Fibroblast of lung (primary cell): ENCODE data around the gene PELO. TPM values are rescaled to one million over a fixed set of nuclear protein-coding genes. Genes with fewer than 3 reads are reported as not detected.
"Not testable (repeated sequence)": the region's sequence is repeated elsewhere in the genome, so short reads cannot be mapped to it uniquely, and the experiment has no call there.

Source experiments
- DNase-seq, 2 donors: peaks; one replicate each; pipeline versions ENCODE4 v3.0.0 to v3.0.0-alpha.2; 2010; ENCODE audit warnings: low read depth in 2 of 2
- H2AFZ ChIP-seq: 2 replicates; pipeline ENCODE4 v1.5.1; 2012; ENCODE audit warnings: low read length, control low read depth, inconsistent platforms
- H3K27ac ChIP-seq: 2 replicates; pipeline ENCODE4 v1.5.1; 2011; ENCODE audit warnings: low read length, control low read depth; ENCODE audit not compliant: insufficient read depth
- H3K27me3 ChIP-seq: 2 replicates; pipeline ENCODE4 v1.5.1; 2011; ENCODE audit warnings: mild to moderate bottlenecking, low read length; ENCODE audit not compliant: control insufficient read depth, insufficient read depth
- H3K36me3 ChIP-seq: 2 replicates; pipeline ENCODE4 v1.5.1; 2011; ENCODE audit warnings: low read length; ENCODE audit not compliant: control insufficient read depth, insufficient read depth
- H3K4me1 ChIP-seq: 2 replicates; pipeline ENCODE4 v1.5.1; 2011; ENCODE audit warnings: low read length; ENCODE audit not compliant: control insufficient read depth, insufficient read depth; ENCODE audit errors: extremely low read depth
- H3K4me2 ChIP-seq: 2 replicates; pipeline ENCODE4 v1.5.1; 2011; ENCODE audit warnings: low read length, control low read depth; ENCODE audit not compliant: insufficient read depth; ENCODE audit errors: extremely low read depth
- H3K4me3 ChIP-seq, 4 experiments: fragments of 200-600 bp in 1 of 4; sonication (generic) in 1 of 4; replicated peaks in 1 of 4; 2 replicates each; pipeline ENCODE4 v1.5.1; 2011 to 2016; ENCODE audit warnings: low read length in 4 of 4, low read depth in 3 of 4, mild to moderate bottlenecking in 3 of 4, control low read depth in 2 of 4, inconsistent platforms in 1 of 4, mixed read lengths in 1 of 4; ENCODE audit not compliant: insufficient read depth in 1 of 4; ENCODE audit errors: control extremely low read depth in 1 of 4
- H3K79me2 ChIP-seq: 2 replicates; pipeline ENCODE4 v1.5.1; 2012; ENCODE audit warnings: mild to moderate bottlenecking, low read length, inconsistent platforms; ENCODE audit not compliant: control insufficient read depth, insufficient read depth
- H3K9ac ChIP-seq: 2 replicates; pipeline ENCODE4 v1.5.1; 2011; ENCODE audit warnings: mild to moderate bottlenecking, low read length, control low read depth; ENCODE audit not compliant: insufficient read depth
- H3K9me3 ChIP-seq: 2 replicates; pipeline ENCODE4 v1.5.1; 2012; ENCODE audit warnings: low read depth, low read length; ENCODE audit not compliant: control insufficient read depth, insufficient read depth
- H4K20me1 ChIP-seq: 2 replicates; pipeline ENCODE4 v1.5.1; 2011; ENCODE audit warnings: low read length; ENCODE audit not compliant: control insufficient read depth, insufficient read depth; ENCODE audit errors: extremely low read depth
- EZH2 ChIP-seq: IDR thresholded peaks from 2 replicates; pipeline ENCODE4 v1.5.1; 2012; ENCODE audit warnings: low read length, control low read depth, mild to moderate bottlenecking; ENCODE audit errors: missing control alignments
- polyA plus RNA-seq, 2 donors: library from polyadenylated mRNA; depleted of rRNA in 1 of 2; stranded (reverse) in 1 of 2; unstranded in 1 of 2; fragments of >200 nt; gene quantifications; 2 replicates each; pipeline ENCODE4 v1.2.1, GENCODE V29; 2011 to 2012; ENCODE audit warnings: missing spikeins in 1 of 2
- total RNA-seq: library from RNA; depleted of rRNA; stranded (reverse); fragments of >200 nt; gene quantifications from 2 replicates; pipeline ENCODE4 v1.2.1, GENCODE V29; 2014
- TF ChIP-seq, protein P1 (sequence below), 2 donors: IDR thresholded peaks in 1 of 2; conservative IDR thresholded peaks in 1 of 2; 1 replicate in 1 of 2; 2 replicates in 1 of 2; pipeline ENCODE4 v1.5.1; 2011 to 2012; ENCODE audit warnings: low read length in 2 of 2, control low read depth in 1 of 2, inconsistent platforms in 1 of 2, low read depth in 1 of 2, mild to moderate bottlenecking in 1 of 2

The PELO gene
- total and polyA plus RNA-seq, 2 donors (not counting 1 experiment from before 2014, with no cell fraction given) = 30.5 to 45.2 TPM

DNA sequence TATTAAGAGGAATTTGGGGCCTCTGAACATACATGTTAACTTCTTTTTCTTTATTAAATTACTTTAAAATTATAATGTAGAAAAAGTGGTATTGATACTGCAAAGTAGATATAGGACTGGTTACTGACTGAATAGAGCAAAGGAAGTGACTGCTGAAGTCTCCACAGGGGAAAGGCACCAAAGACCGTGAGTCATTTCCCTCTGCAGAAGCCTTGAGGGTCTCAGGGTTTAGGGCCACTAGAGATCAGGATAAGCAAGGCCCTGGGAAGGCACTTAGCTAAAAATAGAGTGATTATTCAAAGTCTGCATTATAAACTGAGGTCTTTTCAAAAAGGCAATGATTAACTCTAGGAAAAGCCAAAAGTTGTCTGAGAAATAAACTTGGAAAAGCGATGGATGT lies 44.7 kb upstream of the PELO start:
- no peak overlapping the region for H2AFZ ChIP-seq
- no peaks in the 10 kb centered on the region for H3K4me1 ChIP-seq
- no peak overlapping the region for H3K27ac ChIP-seq
- no peaks in the 10 kb centered on the region for H4K20me1 ChIP-seq
- no peaks in the 10 kb centered on the region for H3K36me3 ChIP-seq
- no peaks in the 10 kb centered on the region for H3K9me3 ChIP-seq
- no peak overlapping the region for H3K9ac ChIP-seq
- TF ChIP-seq EZH2 = no peak
- TF ChIP-seq, protein P1, sequence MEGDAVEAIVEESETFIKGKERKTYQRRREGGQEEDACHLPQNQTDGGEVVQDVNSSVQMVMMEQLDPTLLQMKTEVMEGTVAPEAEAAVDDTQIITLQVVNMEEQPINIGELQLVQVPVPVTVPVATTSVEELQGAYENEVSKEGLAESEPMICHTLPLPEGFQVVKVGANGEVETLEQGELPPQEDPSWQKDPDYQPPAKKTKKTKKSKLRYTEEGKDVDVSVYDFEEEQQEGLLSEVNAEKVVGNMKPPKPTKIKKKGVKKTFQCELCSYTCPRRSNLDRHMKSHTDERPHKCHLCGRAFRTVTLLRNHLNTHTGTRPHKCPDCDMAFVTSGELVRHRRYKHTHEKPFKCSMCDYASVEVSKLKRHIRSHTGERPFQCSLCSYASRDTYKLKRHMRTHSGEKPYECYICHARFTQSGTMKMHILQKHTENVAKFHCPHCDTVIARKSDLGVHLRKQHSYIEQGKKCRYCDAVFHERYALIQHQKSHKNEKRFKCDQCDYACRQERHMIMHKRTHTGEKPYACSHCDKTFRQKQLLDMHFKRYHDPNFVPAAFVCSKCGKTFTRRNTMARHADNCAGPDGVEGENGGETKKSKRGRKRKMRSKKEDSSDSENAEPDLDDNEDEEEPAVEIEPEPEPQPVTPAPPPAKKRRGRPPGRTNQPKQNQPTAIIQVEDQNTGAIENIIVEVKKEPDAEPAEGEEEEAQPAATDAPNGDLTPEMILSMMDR (conservative IDR thresholded peaks at IDR 0.05 in 1 of 2, IDR thresholded peaks at IDR 0.05 in 1 of 2; ENCODE audit: low read depth in 1 of 2, low read length in 2 of 2) = no peak
- H3K4me2 ChIP-seq = no peak overlapping the region
- no peaks in the 10 kb centered on the region for H3K79me2 ChIP-seq
- no peak overlapping the region for H3K4me3 ChIP-seq
- no peak for DNase-seq
- no peaks in the 10 kb centered on the region for H3K27me3 ChIP-seq

DNA sequence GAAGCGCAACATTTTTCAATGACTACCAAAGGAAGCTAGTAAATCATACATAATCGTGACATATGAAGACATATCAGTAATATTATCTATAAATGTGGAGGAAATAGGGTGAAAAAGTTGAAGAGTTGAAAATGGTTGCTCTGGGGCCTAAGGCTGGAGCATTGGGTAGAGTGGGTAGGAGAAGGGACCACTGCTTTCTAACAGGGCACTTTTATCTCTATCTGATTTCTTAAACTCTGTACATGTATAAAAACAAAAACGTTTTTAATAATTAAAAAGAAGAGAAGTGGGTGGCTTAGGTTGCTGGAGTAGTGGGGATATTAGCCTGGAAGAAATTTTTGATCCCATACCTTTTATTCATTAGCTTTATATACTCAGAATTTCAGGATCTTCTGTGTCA lies 44.2 kb upstream of the PELO start:
- Histone ChIP-seq H3K9ac (no peak overlapping the region), H3K79me2 (no peaks in the 10 kb centered on the region), H3K36me3 (no peaks in the 10 kb centered on the region), H3K9me3 (no peaks in the 10 kb centered on the region), H3K4me2 (no peak overlapping the region), H3K4me3 (no peak overlapping the region), H4K20me1 (no peaks in the 10 kb centered on the region), H3K27me3 (no peaks in the 10 kb centered on the region), H2AFZ (no peak overlapping the region), H3K4me1 (no peaks in the 10 kb centered on the region), H3K27ac (no peak overlapping the region)
- no peak for DNase-seq
- TF ChIP-seq, protein P1 (conservative IDR thresholded peaks at IDR 0.05 in 1 of 2, IDR thresholded peaks at IDR 0.05 in 1 of 2; ENCODE audit: low read depth in 1 of 2, low read length in 2 of 2) = no peak
- TF ChIP-seq EZH2 = no peak

DNA sequence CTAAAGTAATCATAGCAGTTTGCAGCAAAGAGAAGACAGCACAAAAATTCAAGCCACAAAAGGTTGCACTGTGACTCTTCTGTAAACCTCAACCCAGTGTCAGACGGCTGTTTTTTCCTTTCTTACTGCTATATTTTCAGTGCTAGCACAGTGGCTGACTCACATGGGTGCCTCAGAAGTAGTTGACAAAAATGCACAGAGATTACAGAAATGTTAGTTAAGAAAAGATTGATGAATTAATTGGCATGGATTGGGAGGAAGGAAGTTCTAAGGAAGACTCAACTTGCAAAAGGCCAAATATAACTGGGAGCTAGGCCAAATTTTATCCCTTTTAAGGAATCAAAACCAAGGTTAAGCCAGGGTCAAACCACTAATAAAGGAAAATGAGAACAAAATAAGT lies 43.7 kb upstream of the PELO start:
- no peak for TF ChIP-seq EZH2
- TF ChIP-seq, protein P1 (conservative IDR thresholded peaks at IDR 0.05 in 1 of 2, IDR thresholded peaks at IDR 0.05 in 1 of 2; ENCODE audit: low read depth in 1 of 2, low read length in 2 of 2) = no peak
- Histone ChIP-seq H3K4me2 (no peak overlapping the region), H3K9ac (no peak overlapping the region), H3K27ac (no peak overlapping the region), H3K9me3 (no peaks in the 10 kb centered on the region), H3K4me3 (no peak overlapping the region), H4K20me1 (no peaks in the 10 kb centered on the region), H3K27me3 (no peaks in the 10 kb centered on the region), H2AFZ (no peak overlapping the region), H3K4me1 (no peaks in the 10 kb centered on the region), H3K36me3 (no peaks in the 10 kb centered on the region), H3K79me2 (no peaks in the 10 kb centered on the region)
- peak; percentile 74 to 79 for DNase-seq

DNA sequence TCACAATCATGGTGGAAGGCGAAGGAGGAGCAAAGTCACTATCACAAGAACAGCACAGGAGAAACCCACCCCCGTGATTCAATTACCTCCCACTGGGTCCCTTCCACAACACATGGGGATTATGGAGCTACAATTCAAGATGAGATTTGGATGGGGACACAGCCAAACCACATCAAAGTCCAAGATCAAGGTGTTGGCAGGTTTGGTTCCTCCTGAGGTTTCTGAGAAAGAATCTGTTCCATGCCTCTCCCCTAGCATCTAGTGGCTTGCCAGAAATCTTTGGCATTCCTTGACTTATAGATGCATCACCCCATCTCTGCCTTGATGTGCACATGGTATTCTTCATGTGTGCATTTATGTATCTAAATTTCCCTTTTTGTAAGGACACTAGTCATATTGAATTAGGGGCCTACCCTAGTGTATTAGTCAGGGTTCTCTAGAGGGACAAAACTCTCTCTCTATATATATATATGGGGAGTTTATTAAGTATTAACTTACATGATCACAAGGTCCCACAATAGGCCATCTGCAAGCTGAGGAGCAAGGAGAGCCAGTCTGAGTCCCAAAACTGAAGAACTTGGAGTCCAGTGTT lies 42.8 kb upstream of the PELO start:
- H3K9ac ChIP-seq, H2AFZ ChIP-seq, H3K27me3 ChIP-seq, H3K4me2 ChIP-seq, H3K36me3 ChIP-seq, H3K9me3 ChIP-seq, H4K20me1 ChIP-seq, H3K4me1 ChIP-seq, H3K27ac ChIP-seq, H3K4me3 ChIP-seq, H3K79me2 ChIP-seq: not testable (repeated sequence)
- peak in 1 of 2 donors; percentile 21 for DNase-seq
